D721Med (cell line): ENCODE results near the gene MFN2.

Source experiments
- DNase-seq: peaks from one replicate; pipeline ENCODE4 v3.0.0; 2011; ENCODE audit warnings: low spot score; ENCODE audit not compliant: insufficient read length
- FAIRE-seq: peaks from 2 replicates; lab custom pipeline; 2011; peaks lifted over from hg19 to GRCh38; lab: Jason Lieb, UNC
- CTCF ChIP-seq: IDR thresholded peaks from 2 replicates; pipeline ENCODE4 v1.5.1; 2012; ENCODE audit warnings: mild to moderate bottlenecking, control low read depth; ENCODE audit not compliant: insufficient read depth; ENCODE audit errors: missing control alignments

The MFN2 gene

GRCh38 chr1:11960715-11961114 is 19.5 kb upstream of the MFN2 start:
- TF ChIP-seq CTCF = no peak
- FAIRE-seq = no peak
- DNase-seq = no peak

- no peak for TF ChIP-seq CTCF
- FAIRE-seq = no peak
- DNase-seq = no peak
Observed at GRCh38 chr1:11961230-11961629, 19.0 kb upstream of the MFN2 start.

DNA sequence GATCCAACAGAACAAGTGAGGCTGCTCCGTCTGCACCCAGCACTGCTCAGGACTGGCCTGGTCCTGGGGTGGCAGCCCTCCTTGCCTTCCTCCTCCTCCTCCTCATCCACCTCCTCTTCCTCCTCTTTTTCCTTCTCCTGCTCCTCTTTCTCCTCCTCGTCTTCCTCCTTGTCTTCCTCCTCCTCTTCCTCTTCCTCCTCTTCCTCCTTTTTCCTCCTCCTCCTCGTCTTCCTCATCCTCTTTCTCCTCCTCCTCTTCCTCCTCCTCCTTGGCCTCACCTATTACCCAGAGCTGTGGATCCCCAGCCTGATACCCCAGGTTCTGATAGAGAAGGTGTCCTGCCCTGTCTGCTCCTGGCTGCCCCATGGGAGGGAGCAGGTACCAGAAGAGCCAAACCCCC is 16.6 kb upstream of the MFN2 start:
- TF ChIP-seq CTCF = no peak
- no peak for FAIRE-seq
- DNase-seq = no peak

- no peak for TF ChIP-seq CTCF
- FAIRE-seq = no peak
- DNase-seq = no peak
Observed at GRCh38 chr1:11964656-11965055, 15.6 kb upstream of the MFN2 start.

- TF ChIP-seq CTCF = peak; percentile 29
- DNase-seq = no peak
- no peak for FAIRE-seq
Observed at GRCh38 chr1:11967028-11967547, 13.2 kb upstream of the MFN2 start.

GRCh38 chr1:11970441-11971185 is 9.6 kb upstream of the MFN2 start:
- TF ChIP-seq CTCF = no peak

DNA sequence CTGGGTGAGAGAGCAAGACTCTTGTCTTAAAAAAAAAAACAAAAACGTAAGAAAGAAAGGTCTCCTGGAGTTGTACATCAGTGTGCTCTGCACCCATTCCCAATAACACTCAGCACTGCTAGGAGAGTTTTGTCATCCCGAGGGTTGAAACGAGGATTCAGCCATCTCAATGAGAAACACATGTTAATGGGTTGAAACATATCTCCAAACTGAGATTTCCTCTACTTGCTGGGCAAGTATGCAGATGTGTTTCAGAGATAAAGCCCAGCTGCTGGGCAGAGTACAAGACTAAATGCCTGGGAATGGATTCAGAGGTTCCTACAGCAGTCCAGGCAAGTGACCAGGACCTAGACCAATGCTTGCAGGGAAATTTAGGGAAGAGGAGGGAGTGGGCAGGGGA is 2.6 kb upstream of the MFN2 start:
- DNase-seq = no peak
- no peak for FAIRE-seq
- TF ChIP-seq CTCF = no peak

More at GRCh38 chr1:11970441-11971185, 9.6 kb upstream of the MFN2 start:
- FAIRE-seq (no peak), DNase-seq (no peak)
